ENCODE results near the gene SPSB2. TPM values are rescaled to one million over a fixed set of nuclear protein-coding genes. Genes with fewer than 3 reads are reported as not detected.

The SPSB2 gene
- polyA plus RNA-seq, 4 donors: 7.8 to 19.8 (median 13.5) TPM

DNA sequence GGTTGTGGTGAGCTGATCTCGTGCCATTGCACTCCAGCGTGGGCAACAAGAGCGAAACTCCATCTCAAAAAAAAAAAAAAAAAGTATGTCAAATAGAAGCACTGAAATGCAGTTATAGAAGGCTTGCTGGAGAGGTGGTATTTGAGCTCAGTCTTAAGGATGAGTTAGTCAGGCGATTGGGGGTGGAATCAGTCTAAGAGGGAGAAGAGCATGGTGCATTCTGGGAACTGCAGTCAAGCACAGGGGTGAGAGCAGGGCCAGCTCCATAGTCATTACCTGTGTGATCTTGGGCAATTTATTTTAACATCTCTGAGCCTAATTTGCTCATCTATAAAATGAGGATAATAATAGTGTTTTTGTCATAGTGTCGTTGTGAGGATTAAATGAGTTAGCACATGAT lies 38.2 kb downstream of the SPSB2 start:
- no peak for DNase-seq (ENCODE audit: low read depth in 4 of 4, low spot score in 2 of 4)

DNA sequence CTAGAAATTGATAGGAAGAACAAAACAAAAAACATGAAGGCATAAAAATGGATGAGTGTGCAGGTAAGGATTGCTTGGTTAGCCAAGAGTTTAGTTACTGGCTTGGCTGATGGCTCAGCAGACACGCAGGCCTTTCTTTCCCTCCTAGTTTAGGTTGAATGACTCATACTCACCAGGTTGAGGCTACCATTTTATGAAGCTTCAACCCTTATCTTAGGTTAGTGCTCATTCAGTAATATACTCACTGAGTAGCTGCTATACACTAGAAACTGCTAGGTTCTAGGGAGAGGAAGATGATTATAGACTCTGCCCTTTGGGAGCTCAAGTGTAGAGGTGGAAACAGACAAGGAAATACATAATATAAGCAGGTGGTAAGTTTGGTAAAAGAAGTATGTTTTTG lies 38.8 kb downstream of the SPSB2 start:
- no peak for DNase-seq (ENCODE audit: low read depth in 4 of 4, low spot score in 2 of 4)

DNA sequence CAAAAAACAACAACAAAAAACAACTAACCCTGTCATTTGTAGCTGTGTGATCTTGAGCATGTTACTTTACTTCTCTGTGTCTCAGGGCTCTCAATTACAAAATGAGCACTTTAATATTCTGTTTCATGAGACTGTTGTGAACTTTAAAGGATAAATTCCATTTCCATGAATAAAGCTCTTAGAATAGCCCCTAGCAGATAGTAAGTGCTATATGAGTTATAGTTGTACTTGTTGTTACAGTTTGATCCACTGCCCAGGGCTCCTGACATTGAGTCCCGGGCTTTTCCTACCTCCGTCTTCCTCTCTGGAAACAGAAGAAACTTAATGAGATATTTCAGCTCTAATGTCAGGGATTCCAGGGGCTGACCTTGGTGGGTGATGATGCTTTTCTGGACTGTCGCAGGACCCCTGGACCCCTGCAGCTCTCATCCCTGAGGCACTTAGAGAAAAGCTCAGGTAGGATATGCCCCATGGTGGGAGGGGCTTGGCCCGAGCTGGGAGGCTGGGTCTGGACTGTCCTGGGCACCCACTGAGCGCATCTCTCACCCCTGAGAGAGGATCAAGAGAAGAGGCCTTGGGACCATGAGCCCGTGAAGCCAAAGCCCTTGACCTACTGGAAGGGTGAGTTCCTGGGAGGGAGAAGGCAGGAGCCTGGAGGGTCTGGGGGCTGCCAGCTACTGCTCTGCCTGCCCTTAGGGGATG lies 39.8 kb downstream of the SPSB2 start:
- no peak for DNase-seq (ENCODE audit: low read depth in 4 of 4, low spot score in 2 of 4)

DNA sequence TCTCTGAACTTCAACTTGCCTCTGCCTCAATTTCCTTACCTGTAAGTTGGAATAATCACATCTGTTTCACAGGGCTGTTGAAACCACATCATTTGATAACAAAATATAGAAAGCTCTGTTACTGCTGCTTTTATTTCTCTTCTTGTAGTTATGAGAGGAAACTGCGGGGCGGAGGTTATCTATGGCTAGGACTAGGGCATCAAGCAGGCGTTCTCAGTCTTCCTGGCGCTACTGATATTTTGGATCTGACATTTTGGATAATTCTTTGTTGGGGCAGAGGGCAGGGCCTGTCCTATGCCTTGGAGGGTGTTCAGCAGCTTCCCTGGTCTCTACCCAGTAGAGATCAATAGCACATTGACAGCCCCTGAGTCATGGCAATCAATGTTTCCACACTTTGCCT lies 41.0 kb downstream of the SPSB2 start:
- no peak for DNase-seq (ENCODE audit: low read depth in 4 of 4, low spot score in 2 of 4)

DNA sequence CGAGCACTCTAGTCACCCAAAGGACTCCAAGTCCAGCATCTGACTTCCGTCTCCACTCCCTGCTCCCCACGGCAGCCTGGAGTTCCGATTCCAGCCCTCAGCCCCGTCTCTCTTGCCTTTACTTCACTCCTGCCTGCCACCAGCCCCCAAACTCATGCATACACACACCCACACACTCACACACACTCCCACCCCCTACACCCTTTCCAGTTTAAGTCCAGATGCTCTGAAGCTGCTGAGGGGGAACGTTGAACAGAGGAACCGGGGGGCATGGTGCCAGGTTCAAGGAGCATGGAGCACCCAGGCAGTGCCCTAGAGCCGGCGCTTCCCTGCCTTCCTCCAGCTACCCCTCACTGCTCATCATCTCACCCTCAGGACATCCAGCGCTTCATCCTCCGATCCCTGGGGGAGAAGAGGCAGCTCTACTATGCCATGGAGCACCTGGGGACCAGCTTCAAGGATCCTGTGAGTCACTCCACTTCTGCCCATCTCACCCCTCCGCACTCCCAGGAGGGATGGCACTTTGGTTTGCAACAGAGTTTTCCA lies 41.6 kb downstream of the SPSB2 start:
- no peak for DNase-seq (ENCODE audit: low read depth in 4 of 4, low spot score in 2 of 4)

DNA sequence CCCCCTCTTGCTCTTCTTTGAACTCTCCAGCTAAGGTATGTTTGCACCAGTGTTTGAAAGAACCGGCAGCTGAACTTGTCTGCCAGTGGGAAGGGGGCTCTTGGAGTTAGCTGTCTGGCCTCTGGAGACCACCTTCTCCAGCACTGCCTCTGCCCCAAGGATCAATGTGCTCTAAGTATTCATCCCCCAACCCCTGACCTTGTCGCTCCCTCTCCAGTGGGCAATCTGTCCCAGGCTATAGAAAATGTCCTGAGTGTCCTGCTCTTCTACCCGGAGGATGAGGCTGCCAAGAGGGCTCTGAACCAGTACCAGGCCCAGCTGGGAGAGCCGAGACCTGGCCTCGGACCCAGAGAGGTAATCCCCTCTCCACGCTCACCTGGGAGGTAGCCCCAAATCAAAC lies 42.1 kb downstream of the SPSB2 start:
- no peak for DNase-seq (ENCODE audit: low read depth in 4 of 4, low spot score in 2 of 4)

DNA sequence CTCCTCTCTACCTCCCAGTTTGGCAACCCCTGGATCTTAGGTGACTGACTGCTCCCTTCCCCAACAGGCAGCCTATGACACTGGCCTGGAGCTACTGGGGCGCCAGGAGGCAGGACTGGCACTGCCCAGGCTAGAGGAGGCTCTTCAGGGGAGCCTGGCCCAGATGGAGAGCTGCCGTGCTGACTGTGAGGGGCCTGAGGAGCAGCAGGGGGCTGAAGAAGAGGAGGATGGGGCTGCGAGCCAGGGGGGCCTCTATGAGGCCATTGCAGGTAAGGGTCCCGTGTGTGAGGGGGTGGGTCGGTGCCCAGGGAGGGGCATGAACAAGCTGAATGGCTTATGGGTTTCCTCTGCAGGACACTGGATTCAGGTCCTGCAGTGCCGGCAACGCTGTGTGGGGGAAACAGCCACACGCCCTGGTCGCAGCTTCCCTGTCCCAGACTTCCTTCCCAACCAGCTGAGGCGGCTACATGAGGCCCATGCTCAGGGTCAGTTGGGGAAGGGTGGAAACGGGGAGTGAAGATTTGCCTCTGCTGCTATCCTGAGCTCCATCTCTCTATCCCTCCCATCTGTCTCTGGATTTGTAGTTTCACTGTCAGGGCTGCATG lies 42.7 kb downstream of the SPSB2 start:
- no peak for DNase-seq (ENCODE audit: low read depth in 4 of 4, low spot score in 2 of 4)

DNA sequence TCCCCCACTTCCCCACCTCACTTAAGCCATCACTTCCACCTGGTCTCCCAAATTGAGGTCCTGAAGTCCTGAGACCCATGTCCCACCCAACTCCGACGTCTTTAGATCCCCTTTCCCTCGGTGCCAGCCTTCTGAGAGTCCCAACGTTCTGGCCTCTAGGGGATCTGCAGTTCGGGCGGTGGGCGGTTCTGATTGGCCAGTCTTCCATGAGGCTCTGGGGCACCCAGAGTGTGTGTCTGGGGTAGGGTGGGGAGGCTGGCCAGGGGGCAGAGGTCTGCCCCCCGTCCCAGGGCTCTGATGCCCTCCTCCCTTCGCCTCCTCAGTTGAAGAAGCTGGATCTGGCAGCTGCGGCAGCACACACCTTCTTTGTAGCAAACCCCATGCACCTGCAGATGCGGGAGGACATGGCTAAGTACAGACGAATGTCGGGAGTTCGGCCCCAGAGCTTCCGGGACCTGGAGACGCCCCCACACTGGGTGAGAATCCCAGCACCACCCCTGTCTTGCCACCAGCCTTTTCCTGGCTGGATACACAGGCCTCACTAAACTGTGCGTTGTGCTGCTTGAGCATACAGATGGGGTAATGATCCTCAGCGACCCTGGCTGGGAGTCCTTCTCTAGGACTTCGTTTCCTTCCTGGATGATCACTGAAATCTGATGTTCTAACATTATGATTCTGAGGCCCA lies 43.4 kb downstream of the SPSB2 start:
- no peak for DNase-seq (ENCODE audit: low read depth in 4 of 4, low spot score in 2 of 4)

DNA sequence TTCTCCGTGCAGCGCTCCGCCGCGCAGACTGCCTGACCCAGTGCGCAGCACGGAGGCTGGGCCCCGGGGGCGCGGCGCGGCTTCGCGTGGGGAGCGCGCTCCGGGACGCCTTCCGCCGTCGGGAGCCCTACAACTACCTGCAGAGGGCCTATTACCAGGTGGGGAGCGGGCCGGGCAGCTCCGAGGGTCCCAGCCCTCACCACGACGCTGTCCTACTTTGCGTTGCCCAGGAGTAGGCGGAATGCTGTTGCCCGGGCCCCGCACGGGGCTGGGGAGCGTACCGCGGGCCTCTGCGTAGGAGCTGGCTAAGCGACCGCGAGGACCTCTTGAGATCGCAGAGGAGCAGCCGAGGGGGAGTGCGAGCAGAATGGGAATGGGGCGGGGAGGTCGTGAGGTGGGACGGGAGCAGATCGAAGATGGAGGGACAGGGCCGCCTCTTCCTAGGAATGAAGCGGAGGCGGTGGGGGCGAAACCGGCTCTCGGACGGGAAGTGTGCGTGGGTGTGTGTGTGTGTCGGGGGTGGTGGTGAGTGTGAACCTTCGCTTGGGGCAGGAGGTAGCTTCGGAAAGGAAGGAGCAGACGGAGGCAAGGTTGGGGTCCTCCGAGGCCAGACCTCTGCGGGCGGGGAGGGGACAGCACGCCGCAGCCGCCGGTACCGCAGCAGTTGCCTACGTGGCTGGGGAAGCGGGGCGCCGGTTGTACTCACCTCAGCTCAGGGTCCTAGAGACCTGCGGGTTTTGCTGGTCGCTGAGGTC lies 44.1 kb downstream of the SPSB2 start:
- no peak for DNase-seq (ENCODE audit: low read depth in 4 of 4, low spot score in 2 of 4)

DNA sequence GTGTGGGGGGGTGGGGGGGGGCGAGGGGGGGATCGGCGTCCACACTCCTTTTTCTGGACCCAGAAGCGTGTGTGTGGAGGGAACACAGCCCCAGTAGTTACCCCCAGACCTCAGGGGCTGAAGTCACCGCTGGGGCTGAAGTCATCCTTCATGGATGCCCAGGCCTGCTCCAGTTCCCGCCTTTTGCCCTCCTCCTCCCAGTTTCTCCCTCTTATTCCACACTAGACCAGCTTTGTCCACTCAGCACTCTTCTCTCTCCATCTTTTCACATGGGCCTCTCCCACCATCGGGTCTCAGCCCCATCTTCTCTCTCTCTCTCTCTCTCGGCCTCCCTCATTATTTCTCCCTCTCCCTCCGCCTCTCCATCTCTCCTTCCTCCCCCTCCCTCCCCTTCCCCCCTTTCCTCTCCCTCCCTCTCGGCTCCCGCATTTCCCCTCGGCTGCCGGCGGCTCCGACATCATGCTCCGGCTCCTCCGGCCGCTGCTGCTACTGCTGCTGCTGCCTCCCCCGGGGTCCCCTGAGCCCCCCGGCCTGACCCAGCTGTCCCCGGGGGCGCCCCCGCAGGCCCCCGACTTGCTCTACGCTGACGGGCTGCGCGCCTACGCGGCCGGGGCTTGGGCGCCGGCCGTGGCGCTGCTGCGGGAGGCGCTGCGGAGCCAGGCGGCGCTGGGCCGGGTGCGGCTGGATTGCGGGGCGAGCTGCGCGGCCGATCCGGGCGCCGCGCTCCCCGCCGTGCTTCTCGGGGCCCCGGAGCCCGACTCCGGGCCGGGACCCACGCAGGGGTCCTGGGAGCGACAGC lies 44.9 kb downstream of the SPSB2 start, which contains the start of gene P3H3:
P3H3 (plus strand) TSS at position 426 of the 799 bp plus-strand sequence; CDS start at position 460, 34 bp downstream.
- no peak for DNase-seq (ENCODE audit: low read depth in 4 of 4, low spot score in 2 of 4)

DNA sequence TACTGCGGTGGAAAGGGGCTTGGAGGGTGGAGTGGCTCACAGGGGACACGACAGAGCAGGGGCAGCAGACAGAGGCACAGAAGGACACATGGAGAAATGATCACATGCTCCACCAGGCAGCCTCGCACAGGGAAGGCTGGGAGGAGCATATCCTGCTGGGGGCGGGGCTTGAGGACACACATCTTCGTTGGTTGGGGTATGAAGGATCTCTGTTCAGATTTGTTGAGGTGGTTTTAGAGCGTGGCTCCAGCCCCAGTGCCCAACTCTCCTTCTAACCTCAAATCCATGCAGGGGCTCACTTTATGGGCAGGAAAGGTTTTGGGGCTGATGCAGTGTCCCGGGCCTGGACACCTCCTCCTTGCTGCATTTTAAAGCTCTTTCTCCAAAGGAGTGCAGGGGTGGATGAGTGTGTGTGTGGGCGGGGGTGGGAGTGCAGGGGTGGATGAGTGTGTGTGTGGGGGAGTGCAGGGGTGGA lies 45.6 kb downstream of the SPSB2 start:
- DNase-seq (ENCODE audit: low read depth in 4 of 4, low spot score in 2 of 4): peak in 3 of 4 donors; percentile 66 to 81 (median 75)

DNA sequence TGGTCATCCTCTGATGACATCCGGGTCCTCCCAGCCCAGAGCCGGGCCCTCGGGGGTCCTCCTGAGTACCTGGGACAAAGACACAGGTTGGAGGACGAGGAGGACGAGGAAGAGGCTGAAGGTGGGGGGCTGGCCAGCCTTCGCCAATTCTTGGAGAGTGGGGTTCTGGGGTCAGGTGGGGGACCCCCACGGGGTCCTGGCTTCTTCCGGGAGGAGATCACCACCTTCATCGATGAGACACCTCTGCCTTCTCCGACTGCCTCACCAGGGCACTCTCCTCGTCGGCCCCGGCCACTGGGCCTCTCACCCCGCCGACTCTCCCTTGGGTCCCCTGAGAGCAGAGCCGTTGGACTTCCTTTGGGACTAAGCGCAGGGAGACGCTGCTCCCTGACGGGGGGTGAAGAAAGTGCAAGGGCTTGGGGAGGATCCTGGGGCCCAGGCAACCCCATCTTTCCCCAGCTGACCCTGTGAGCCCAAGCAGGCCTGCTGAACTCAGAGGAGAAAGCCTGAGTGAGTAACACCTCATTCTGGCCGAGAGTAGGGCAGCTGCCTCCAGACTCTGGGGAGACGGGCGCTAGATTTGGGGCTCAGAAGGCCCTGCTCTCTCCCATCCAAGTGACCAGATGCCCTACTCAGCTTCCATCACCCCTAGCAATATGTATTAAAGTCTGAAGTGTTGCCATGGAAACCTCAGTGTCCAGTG lies 46.2 kb downstream of the SPSB2 start:
- DNase-seq (ENCODE audit: low read depth in 4 of 4, low spot score in 2 of 4): no peak

DNA sequence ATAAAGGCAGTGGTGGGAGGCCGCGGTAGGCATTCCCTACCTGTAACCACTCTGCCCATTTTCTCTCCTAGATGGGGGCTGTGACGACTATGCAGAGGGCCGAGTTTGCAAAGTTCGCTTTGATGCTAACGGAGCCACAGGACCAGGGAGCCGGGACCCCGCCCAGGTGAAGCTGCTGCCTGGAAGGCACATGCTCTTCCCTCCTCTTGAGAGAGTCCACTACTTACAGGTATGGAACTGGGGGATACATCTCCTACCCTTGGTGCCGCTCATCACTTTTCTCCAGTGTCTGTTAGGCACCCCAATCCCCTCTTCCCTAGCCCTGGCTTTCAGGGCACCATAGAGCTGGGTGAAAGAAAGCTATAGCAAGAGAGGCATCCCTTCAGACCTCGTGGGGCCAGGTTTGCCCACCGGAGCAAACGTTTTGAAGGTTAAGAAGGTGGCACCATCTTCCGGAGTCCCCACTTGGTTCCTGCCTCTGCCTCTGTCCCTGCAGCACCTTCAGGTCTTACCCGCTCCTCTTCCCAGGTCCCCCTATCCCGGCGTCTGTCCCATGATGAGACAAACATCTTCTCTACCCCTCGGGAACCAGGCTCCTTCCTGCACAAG lies 46.9 kb downstream of the SPSB2 start:
- DNase-seq (ENCODE audit: low read depth in 4 of 4, low spot score in 2 of 4): no peak

DNA sequence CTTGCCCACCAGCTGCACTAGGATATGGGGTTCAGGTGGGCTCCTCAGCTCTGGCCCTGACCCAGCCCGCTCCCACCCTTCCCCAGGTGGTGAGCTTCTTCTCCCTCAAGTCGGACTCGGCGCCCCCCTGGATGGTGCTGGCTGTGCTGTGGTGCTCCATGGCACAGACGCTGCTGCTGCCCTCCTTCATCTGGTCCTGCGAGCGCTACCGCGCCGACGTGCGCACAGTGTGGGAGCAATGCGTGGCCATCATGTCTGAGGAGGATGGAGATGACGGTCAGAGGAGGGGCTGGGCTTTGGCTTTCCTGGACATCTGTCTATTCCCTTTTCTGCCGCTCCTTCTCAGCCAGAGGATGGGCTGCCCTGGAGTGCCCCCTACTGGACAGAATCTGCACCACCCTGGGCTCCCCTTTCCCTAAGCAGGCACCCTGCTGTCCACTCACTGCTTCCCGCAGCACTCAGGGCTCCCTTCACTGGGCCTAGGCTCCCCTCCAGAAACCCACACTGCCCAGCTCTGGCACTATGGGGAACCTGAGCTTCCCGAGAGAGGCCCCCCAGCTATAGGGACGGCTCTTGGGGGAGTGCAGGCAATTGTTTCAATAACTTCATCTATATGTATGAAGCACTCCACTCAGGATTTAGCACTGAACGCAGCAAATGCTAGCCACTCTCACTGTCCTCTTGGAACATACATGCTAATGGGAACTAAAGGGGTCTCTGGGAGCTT lies 47.5 kb downstream of the SPSB2 start:
- DNase-seq (ENCODE audit: low read depth in 4 of 4, low spot score in 2 of 4): peak in 3 of 4 donors; percentile 71 to 86 (median 79)

DNA sequence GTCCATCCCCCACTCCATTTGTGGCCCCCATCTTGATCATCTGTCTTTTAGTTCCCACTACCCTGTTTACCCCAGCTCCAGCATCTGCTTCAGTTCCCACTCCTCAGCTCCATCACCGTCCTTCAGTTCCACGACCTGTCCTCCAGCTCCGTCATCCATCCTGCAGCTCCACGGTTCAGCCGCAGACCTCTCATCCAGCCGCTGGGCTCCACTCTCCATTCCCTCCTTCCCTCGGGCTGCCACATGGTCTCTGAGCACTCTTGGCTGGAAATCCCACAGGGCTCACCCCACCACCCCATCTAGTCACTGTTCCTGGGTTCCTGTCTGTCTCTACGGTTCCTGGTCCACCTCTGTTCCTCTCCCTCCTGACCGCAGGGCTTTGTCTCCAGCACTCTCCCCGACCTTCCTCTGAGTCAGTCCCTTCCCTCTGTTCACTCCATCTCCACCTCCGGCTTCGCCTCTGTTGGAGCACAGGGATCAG lies 48.2 kb downstream of the SPSB2 start:
- DNase-seq (ENCODE audit: low read depth in 4 of 4, low spot score in 2 of 4): no peak

DNA sequence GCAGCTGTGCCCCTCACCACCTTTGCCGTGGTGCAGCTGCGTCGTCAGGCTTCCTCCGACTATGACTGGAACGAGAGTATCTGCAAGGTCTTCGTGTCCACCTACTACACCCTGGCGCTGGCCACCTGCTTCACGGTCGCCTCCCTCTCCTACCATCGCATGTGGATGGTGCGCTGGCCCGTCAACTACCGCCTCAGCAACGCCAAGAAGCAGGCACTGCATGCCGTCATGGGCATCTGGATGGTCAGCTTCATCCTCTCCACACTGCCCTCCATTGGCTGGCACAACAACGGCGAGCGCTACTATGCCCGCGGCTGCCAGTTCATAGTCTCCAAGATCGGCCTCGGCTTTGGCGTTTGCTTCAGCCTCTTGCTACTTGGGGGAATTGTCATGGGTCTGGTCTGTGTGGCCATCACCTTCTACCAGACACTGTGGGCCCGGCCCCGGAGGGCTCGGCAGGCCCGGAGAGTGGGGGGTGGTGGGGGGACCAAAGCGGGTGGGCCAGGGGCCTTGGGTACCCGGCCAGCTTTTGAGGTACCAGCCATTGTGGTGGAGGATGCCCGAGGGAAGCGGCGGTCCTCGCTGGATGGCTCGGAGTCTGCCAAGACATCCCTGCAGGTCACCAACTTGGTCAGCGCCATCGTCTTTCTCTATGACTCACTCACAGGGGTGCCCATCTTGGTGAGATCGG lies 48.9 kb downstream of the SPSB2 start:
- DNase-seq (ENCODE audit: low read depth in 4 of 4, low spot score in 2 of 4): no peak
